ENCODE results near the gene CD2AP. TPM values are rescaled to one million over a fixed set of nuclear protein-coding genes. Genes with fewer than 3 reads are reported as not detected.

The CD2AP gene
- 43.8 TPM for total RNA-seq (2021; ENCODE audit: unreplicated experiment)
- 4.8 and 6.7 TPM in 2 replicates for polyA plus RNA-seq (2012)
- percentile 92 among the genes with signal in this experiment for Bru-seq, nascent RNA
- percentile 81 among the genes with signal in this experiment for BruChase-seq, experiment 1, labeled RNA remaining after a 6-hour chase
- percentile 80 among the genes with signal in this experiment for BruChase-seq, experiment 2, labeled RNA remaining after a 2-hour chase
- long read RNA-seq, full-length matches to known transcripts: 39 of 91 reads
- long read RNA-seq, partial matches to known transcripts: 40 of 91 reads
- long read RNA-seq, other reads (novel, unspliced or antisense): 12 of 91 reads

DNA sequence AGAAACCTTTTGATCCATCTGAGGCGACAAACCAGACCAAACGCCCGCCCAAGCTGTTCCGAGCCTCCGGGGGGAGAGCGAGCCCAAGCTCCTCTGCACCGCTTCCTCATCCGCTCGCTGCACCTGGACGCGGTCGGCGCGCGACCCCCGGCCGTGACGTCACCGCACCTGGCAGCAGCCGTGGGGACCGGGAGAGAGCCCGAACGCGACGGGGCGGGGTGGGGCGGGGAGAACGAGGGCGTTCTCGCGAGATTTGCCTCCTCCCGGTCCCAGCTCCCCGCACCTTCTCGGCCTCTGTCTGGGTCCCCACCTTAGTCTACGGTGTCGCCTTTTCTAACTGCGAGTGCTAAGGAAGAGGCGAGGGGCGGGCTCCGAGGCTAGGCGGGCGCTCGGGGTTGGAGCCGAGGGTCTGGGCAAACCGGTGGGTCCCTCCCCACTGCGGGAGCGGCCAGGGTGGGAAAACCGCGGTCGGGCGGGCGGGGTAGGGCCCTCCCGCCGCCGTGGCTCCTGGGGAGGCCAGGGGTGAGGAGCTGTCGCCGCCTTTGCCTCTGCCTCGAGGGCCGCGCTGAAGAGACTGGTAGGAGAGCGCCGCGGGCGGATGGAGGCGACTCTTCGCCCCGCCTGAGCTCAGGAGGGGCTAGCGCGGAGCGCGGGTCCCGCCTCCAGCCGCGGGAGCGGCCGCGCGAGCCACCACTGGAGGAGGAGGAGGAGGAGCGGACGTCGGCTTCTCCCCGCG lies at the start of gene CD2AP:
CD2AP (plus strand) TSS at position 293 of the 736 bp plus-strand sequence. CDS start 456 bp downstream, outside the sequence.
- no TSS peak for BruUV-seq (replicated peaks)
- no peaks in the 10 kb centered on the region for H3K27me3 ChIP-seq (ENCODE audit: insufficient read depth, low read length)
- DNase-seq (ENCODE audit: low read depth, low spot score): peak; percentile 80
- peak within 1 kb of the TSS; percentile 89 for H3K27ac ChIP-seq (ENCODE audit: low read depth, low read length)
- no peaks in the 10 kb centered on the region for H3K9me2 ChIP-seq (ENCODE audit: insufficient read depth)
- peak within 1 kb of the TSS; percentile 81 to 86 for H3K4me3 ChIP-seq (replicated peaks in 1 of 2; ENCODE audit: low read depth in 1 of 2, low read length in 2 of 2)
- TF ChIP-seq EGR1 (IDR thresholded peaks at IDR 0.05; ENCODE audit: low read depth) (0 out of 2 replicates have a peak, but pooled peaks have one; percentile 23), MAX (IDR thresholded peaks at IDR 0.05) (0 out of 2 replicates have a peak, but pooled peaks have one; percentile 29), CEBPB (IDR thresholded peaks at IDR 0.05; ENCODE audit: low read depth) (no peak), POLR2A (IDR thresholded peaks at IDR 0.05; ENCODE audit: borderline replicate concordance, extremely low read depth, insufficient read depth, insufficient read length) (peak; percentile 76), POLR2AphosphoS5 (IDR thresholded peaks at IDR 0.05; ENCODE audit: low read depth, low read length) (peak; percentile 87), ZFX (IDR thresholded peaks at IDR 0.05) (peak; percentile 66), YY1 (IDR thresholded peaks at IDR 0.05; ENCODE audit: extremely low read depth, insufficient replicate concordance, low read depth, low read length) (no peak), ZBTB33 (IDR thresholded peaks at IDR 0.05; ENCODE audit: extremely low read depth, insufficient replicate concordance, low read length) (peak; percentile 95)
- H3K9ac ChIP-seq (ENCODE audit: low read length): peak within 1 kb of the TSS; percentile 80
- H3K4me1 ChIP-seq (ENCODE audit: control insufficient read depth in 1 of 2, insufficient read depth in 2 of 2, low read length in 2 of 2): peaks cover 12 to 25% of the 10 kb centered on the region in 2 experiments
- POLR2A ChIA-PET: interaction anchor here (0.7 to 1.9 kb wide), 9 partner anchors 9 to 442 kb away, joined by 3 to 7 read pairs (median 4); no protein-coding TSS in a partner anchor
- H3K9me3 ChIP-seq (ENCODE audit: control insufficient read depth in 1 of 2, insufficient read depth in 1 of 2, low read depth in 1 of 2, low read length in 2 of 2): no peaks in the 10 kb centered on the region
- intact Hi-C loops (cut with micrococcal nuclease): no loop called here
- H4K20me1 ChIP-seq (ENCODE audit: insufficient read depth): peaks cover 5% of the 10 kb centered on the region; the same call in 1 of the 2 replicates
- H2AFZ ChIP-seq (ENCODE audit: low read depth, low read length, poor library complexity, severe bottlenecking): no peak within 1 kb of the TSS
- H3K36me3 ChIP-seq (ENCODE audit: control insufficient read depth in 1 of 2, insufficient read depth in 2 of 2, low read length in 2 of 2): no peaks in the 10 kb centered on the region
- peak; percentile 88 for ATAC-seq
- RAD21 ChIA-PET (ENCODE audit: low non-redundant PET in 1 of 2, low total read pairs in 2 of 2, uncharacterized antibody in 2 of 2, unreplicated experiment in 2 of 2): interaction anchor here in 1 of 2 experiments (0.6 kb wide), 1 partner anchor 10 kb away, joined by 7 read pairs; no protein-coding TSS in a partner anchor
- peak within 1 kb of the TSS; percentile 88 for H3K4me2 ChIP-seq (ENCODE audit: low read length)
- CTCF ChIA-PET: interaction anchor here (0.7 to 1.5 kb wide), 7 partner anchors 8 to 153 kb away, joined by 3 to 4 read pairs (median 3); no protein-coding TSS in a partner anchor
- H3K79me2 ChIP-seq (ENCODE audit: insufficient read depth, low read length): peaks cover 48% of the 10 kb centered on the region
